22Rv1 (cell line): ENCODE measurements around the gene RUSF1.
"Not testable (repeated sequence)": the region's sequence is repeated elsewhere in the genome, so short reads cannot be mapped to it uniquely, and the experiment has no call there.

Experiments
- ZFX ChIP-seq: fragments of 450-650 bp; IDR thresholded peaks from 2 replicates; pipeline ENCODE4 v1.6.1; 2017; ENCODE audit warnings: antibody characterized with exemption, borderline replicate concordance
- TF ChIP-seq, protein P1 (sequence below): fragments of 450-650 bp; IDR thresholded peaks from 2 replicates; pipeline ENCODE4 v1.5.1; 2017; ENCODE audit warnings: mild to moderate bottlenecking

DNA sequence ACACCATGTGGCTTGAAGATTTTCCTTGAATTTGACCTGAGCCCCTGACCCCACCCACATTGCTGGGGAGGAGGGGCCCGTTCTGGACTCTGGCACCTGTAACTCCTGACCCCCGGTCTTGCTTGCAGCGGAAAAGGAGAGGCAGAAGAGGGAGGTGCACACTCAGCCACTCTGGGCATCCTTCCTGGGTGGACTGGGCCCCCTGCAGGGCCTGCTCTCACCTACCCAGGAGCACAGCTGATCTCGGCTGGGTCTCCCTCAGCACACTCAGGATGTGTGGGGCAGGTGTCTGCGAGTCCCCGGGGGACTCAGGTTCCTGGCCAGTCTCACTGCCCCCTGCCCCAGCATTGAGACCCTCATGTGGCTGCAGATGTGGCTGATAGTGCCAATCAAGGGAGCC, 15.6 kb upstream of the RUSF1 start:
- TF ChIP-seq, protein P1, sequence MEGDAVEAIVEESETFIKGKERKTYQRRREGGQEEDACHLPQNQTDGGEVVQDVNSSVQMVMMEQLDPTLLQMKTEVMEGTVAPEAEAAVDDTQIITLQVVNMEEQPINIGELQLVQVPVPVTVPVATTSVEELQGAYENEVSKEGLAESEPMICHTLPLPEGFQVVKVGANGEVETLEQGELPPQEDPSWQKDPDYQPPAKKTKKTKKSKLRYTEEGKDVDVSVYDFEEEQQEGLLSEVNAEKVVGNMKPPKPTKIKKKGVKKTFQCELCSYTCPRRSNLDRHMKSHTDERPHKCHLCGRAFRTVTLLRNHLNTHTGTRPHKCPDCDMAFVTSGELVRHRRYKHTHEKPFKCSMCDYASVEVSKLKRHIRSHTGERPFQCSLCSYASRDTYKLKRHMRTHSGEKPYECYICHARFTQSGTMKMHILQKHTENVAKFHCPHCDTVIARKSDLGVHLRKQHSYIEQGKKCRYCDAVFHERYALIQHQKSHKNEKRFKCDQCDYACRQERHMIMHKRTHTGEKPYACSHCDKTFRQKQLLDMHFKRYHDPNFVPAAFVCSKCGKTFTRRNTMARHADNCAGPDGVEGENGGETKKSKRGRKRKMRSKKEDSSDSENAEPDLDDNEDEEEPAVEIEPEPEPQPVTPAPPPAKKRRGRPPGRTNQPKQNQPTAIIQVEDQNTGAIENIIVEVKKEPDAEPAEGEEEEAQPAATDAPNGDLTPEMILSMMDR, result not testable (repeated sequence)
- not testable (repeated sequence) for TF ChIP-seq ZFX
